ENCODE results near the gene ELMOD3.
"Not testable (repeated sequence)": the region's sequence is repeated elsewhere in the genome, so short reads cannot be mapped to it uniquely, and the experiment has no call there.

The ELMOD3 gene

DNA sequence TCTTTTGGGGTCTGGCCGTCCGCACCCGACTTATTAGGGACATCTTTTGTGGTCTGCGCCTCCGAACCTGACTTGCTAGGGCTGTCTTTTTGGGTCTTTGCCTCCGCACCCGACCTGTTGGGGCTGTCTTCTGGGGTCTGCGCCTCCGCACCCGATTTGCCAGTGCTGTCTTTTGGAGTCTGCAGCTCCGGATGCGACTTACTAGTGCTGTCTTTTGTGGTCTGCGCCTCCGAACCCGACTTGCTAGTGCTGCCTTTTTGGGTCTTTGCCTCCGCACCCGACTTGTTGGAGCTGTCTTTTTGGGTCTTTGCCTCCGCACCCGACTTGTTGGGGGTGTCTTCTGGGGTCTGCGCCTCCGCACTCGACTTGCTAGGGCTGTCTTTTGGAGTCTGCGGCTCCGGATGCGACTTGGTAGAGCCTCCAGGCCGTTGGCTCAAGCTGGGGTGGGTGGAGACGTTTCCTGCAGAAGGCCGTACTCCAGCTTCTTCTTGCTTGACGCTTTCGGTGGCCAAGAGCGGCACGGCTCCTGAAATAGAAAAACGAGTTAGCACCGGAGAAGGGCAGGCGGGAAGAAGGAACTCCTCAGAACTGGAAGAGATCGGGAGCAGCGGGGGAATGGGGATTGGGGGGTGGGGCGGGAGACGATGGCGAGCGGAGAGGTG lies 27.3 kb upstream of the ELMOD3 start:
- peak overlapping the region; percentile 54 to 75 for H3K4ac ChIP-seq (ENCODE audit: low read depth in 1 of 2, low read length in 2 of 2)
- H3K36me3 ChIP-seq (ENCODE audit: control insufficient read depth in 1 of 2, insufficient read depth in 2 of 2, low read depth in 1 of 2, low read length in 2 of 2), result peaks cover 30 to 44% of the 10 kb centered on the region in 2 experiments
- H3K9ac ChIP-seq (ENCODE audit: low read length), result peak overlapping the region; percentile 94
- peak overlapping the region; percentile 75 to 82 for H3K4me3 ChIP-seq (ENCODE audit: insufficient read depth in 1 of 2, low read depth in 1 of 2, low read length in 2 of 2)
- peak overlapping the region; percentile 27 for H2BK120ac ChIP-seq (ENCODE audit: low read depth, low read length)
- DNase-seq, result peak; percentile 59
- no peak overlapping the region for H3K23ac ChIP-seq (ENCODE audit: low read length in 2 of 2)
- H4K91ac ChIP-seq (ENCODE audit: low read length), result peak overlapping the region; percentile 77
- peak overlapping the region; percentile 62 for H2BK15ac ChIP-seq (ENCODE audit: low read depth, poor library complexity, severe bottlenecking)
- peak overlapping the region; percentile 52 for H4K8ac ChIP-seq (ENCODE audit: low read length)
- peak overlapping the region; percentile 63 for H2AK5ac ChIP-seq (ENCODE audit: low read length, severe bottlenecking)
- peak overlapping the region; percentile 69 for H3K27ac ChIP-seq (ENCODE audit: low read length, poor library complexity, severe bottlenecking)
- H3K14ac ChIP-seq (ENCODE audit: low read length in 2 of 2), result peak overlapping the region in 1 of 2 experiments; percentile 38
- no peak overlapping the region for H2AFZ ChIP-seq (ENCODE audit: low read depth, low read length)
- H3K27me3 ChIP-seq (ENCODE audit: control insufficient read depth in 1 of 2, insufficient read depth in 1 of 2, low read length in 2 of 2), result no peaks in the 10 kb centered on the region
- H3K79me1 ChIP-seq (replicated peaks; ENCODE audit: low read length, poor library complexity, severe bottlenecking), result peaks cover 11% of the 10 kb centered on the region
- H3K9me3 ChIP-seq (ENCODE audit: control insufficient read depth, low read length), result no peaks in the 10 kb centered on the region
- peak overlapping the region in 1 of 2 experiments; percentile 13 for H2BK12ac ChIP-seq (ENCODE audit: low read length in 2 of 2)
- peaks cover 19% of the 10 kb centered on the region for H3K4me1 ChIP-seq (ENCODE audit: control insufficient read depth, insufficient read depth, low read depth, low read length)
- no peak overlapping the region for H2BK5ac ChIP-seq (ENCODE audit: low read depth, low read length, poor library complexity, severe bottlenecking)
- H3K18ac ChIP-seq (ENCODE audit: low read depth in 1 of 2, low read length in 2 of 2), result peak overlapping the region; percentile 65 to 75
- WGBS, result 9% methylated on average over 41 of the region's 41 CpGs
- peak overlapping the region; percentile 95 for H3K4me2 ChIP-seq (ENCODE audit: low read length, poor library complexity, severe bottlenecking)

DNA sequence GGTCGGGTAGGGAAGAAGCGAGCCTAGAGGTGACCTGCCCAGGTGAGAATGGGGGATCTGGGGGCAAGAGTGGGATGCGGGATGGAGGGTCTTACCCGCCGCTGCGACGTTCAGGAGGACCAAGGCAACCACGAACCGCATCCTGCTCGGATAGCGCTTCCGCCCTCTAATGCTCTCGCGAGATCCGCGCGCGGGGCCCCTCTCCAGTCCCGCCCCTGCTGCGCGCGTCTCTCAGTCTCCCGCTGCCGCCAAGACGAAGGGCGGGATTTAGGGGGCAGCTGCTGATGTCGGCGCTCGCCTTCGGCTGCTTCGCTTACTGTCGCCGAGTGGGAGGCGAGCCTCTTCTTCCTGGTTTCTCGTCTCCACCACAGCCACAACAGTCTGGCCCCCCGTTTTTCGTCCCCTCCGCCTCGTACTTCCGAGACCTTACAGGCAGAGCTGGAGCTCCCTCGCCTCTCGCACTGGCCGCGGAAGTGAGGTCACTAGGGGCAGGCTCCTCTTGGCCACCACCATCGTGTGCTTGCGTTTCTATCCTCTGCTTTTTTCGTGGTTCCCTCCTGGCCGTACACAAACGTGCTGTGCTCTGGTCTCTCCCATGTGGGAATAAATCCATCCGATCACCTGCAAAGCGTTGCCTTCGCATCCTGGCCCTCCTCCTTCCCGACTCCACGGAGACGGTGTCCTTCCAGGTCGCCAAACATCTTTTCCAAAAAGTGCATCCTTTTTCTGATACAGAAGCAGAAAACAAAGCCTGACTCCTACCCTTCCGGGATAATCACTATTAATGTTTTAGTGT lies 26.5 kb upstream of the ELMOD3 start, which contains the start of gene TGOLN2:
Gene TGOLN2 (minus strand): TSS at position 168 of the 796 bp plus-strand sequence. CDS start 27 bp downstream, at position 141.
- peak within 1 kb of the TSS; percentile 42 for H2BK120ac ChIP-seq (ENCODE audit: low read depth, low read length)
- peak within 1 kb of the TSS; percentile 40 for H2BK5ac ChIP-seq (ENCODE audit: low read depth, low read length, poor library complexity, severe bottlenecking)
- H3K36me3 ChIP-seq (ENCODE audit: control insufficient read depth in 1 of 2, insufficient read depth in 2 of 2, low read depth in 1 of 2, low read length in 2 of 2), result peaks cover 26 to 37% of the 10 kb centered on the region in 2 experiments
- H3K4me3 ChIP-seq (ENCODE audit: insufficient read depth in 1 of 2, low read depth in 1 of 2, low read length in 2 of 2), result peak within 1 kb of the TSS; percentile 75 to 82
- H4K91ac ChIP-seq (ENCODE audit: low read length), result peak within 1 kb of the TSS; percentile 77
- H2BK12ac ChIP-seq (ENCODE audit: low read length in 2 of 2), result peak within 1 kb of the TSS in 1 of 2 experiments; percentile 13
- H2AK5ac ChIP-seq (ENCODE audit: low read length, severe bottlenecking), result peak within 1 kb of the TSS; percentile 63
- WGBS, result under 1% methylated on average over 56 of the region's 57 CpGs
- H3K4me2 ChIP-seq (ENCODE audit: low read length, poor library complexity, severe bottlenecking), result peak within 1 kb of the TSS; percentile 95
- H4K8ac ChIP-seq (ENCODE audit: low read length), result peak within 1 kb of the TSS; percentile 55
- peak within 1 kb of the TSS; percentile 62 for H2BK15ac ChIP-seq (ENCODE audit: low read depth, poor library complexity, severe bottlenecking)
- H3K79me1 ChIP-seq (replicated peaks; ENCODE audit: low read length, poor library complexity, severe bottlenecking), result peaks cover 6% of the 10 kb centered on the region
- peaks cover 19% of the 10 kb centered on the region for H3K4me1 ChIP-seq (ENCODE audit: control insufficient read depth, insufficient read depth, low read depth, low read length)
- H3K14ac ChIP-seq (ENCODE audit: low read length in 2 of 2), result peak within 1 kb of the TSS in 1 of 2 experiments; percentile 46
- peak within 1 kb of the TSS in 1 of 2 experiments; percentile 5 for H3K23ac ChIP-seq (ENCODE audit: low read length in 2 of 2)
- peak; percentile 93 for DNase-seq
- peak within 1 kb of the TSS; percentile 94 for H3K9ac ChIP-seq (ENCODE audit: low read length)
- H3K18ac ChIP-seq (ENCODE audit: low read depth in 1 of 2, low read length in 2 of 2), result peak within 1 kb of the TSS; percentile 92 to 93
- peak within 1 kb of the TSS; percentile 75 to 81 for H3K4ac ChIP-seq (ENCODE audit: low read depth in 1 of 2, low read length in 2 of 2)
- no peaks in the 10 kb centered on the region for H3K9me3 ChIP-seq (ENCODE audit: control insufficient read depth, low read length)
- peak within 1 kb of the TSS; percentile 77 for H3K27ac ChIP-seq (ENCODE audit: low read length, poor library complexity, severe bottlenecking)
- H2AFZ ChIP-seq (ENCODE audit: low read depth, low read length), result peak within 1 kb of the TSS; percentile 58
- H3K27me3 ChIP-seq (ENCODE audit: control insufficient read depth in 1 of 2, insufficient read depth in 1 of 2, low read length in 2 of 2), result no peaks in the 10 kb centered on the region

DNA sequence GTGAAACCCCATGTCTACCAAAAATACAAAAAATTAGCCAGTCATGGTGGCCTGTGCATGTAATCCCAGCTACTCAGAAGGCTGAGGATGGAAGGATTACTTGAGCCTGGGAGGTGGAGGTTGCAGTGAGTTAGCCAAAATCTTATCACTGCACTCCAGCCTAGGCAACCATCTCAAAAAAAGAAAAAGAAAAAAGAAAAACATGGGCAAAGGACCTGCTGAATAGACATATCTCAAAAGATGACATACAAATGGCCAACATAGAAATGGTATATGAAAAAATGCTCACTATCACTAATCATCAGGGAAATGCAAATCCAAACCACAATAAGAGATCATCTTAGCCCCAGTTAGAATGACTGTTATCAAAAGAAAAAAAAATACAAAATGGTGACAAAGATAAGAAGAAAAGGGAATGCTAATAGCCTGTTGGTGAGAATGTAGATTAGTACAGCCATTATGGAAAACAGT lies 25.4 kb upstream of the ELMOD3 start:
- H3K18ac ChIP-seq (ENCODE audit: low read depth in 1 of 2, low read length in 2 of 2), result no peak overlapping the region
- no peak overlapping the region for H3K4me3 ChIP-seq (ENCODE audit: insufficient read depth in 1 of 2, low read depth in 1 of 2, low read length in 2 of 2)
- H3K27ac ChIP-seq (ENCODE audit: low read length, poor library complexity, severe bottlenecking), result no peak overlapping the region
- no peaks in the 10 kb centered on the region for H3K27me3 ChIP-seq (ENCODE audit: control insufficient read depth in 1 of 2, insufficient read depth in 1 of 2, low read length in 2 of 2)
- no peak overlapping the region for H2BK12ac ChIP-seq (ENCODE audit: low read length in 2 of 2)
- H2BK15ac ChIP-seq (ENCODE audit: low read depth, poor library complexity, severe bottlenecking), result no peak overlapping the region
- H2BK5ac ChIP-seq (ENCODE audit: low read depth, low read length, poor library complexity, severe bottlenecking), result no peak overlapping the region
- no peak overlapping the region for H4K8ac ChIP-seq (ENCODE audit: low read length)
- H3K4me2 ChIP-seq (ENCODE audit: low read length, poor library complexity, severe bottlenecking), result no peak overlapping the region
- H3K9ac ChIP-seq (ENCODE audit: low read length), result peak overlapping the region; percentile 94
- H2AK5ac ChIP-seq (ENCODE audit: low read length, severe bottlenecking), result no peak overlapping the region
- H3K79me1 ChIP-seq (replicated peaks; ENCODE audit: low read length, poor library complexity, severe bottlenecking), result peaks cover 1% of the 10 kb centered on the region
- H4K91ac ChIP-seq (ENCODE audit: low read length), result no peak overlapping the region
- H3K4me1 ChIP-seq (ENCODE audit: control insufficient read depth, insufficient read depth, low read depth, low read length), result peaks cover 16% of the 10 kb centered on the region
- H3K36me3 ChIP-seq (ENCODE audit: control insufficient read depth in 1 of 2, insufficient read depth in 2 of 2, low read depth in 1 of 2, low read length in 2 of 2), result peaks cover 14 to 25% of the 10 kb centered on the region in 2 experiments
- no peak overlapping the region for H3K23ac ChIP-seq (ENCODE audit: low read length in 2 of 2)
- no peaks in the 10 kb centered on the region for H3K9me3 ChIP-seq (ENCODE audit: control insufficient read depth, low read length)
- H3K14ac ChIP-seq (ENCODE audit: low read length in 2 of 2), result no peak overlapping the region
- H2AFZ ChIP-seq (ENCODE audit: low read depth, low read length), result no peak overlapping the region
- DNase-seq, result no peak
- H2BK120ac ChIP-seq (ENCODE audit: low read depth, low read length), result no peak overlapping the region
- no peak overlapping the region for H3K4ac ChIP-seq (ENCODE audit: low read depth in 1 of 2, low read length in 2 of 2)

DNA sequence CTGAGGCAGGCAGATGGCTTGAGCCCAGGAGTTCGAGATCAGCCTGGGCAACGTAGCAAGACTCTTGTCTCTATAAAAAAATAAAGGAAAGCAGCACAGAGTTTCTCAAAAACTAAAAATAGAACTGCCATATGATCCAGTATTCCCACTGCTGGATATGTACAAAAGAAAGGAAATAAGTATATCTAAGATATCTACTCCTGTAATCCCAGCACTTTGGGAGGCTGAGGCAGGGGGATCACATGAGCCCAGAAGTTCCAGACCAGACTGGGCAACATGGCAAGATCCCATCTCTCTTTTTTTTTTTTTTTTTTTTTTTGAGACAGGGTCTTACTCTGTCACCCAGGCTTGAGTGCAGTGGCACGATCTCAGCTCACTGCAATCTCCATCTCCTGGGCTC lies 24.9 kb upstream of the ELMOD3 start:
- not testable (repeated sequence) for H4K8ac ChIP-seq (ENCODE audit: low read length); H3K4ac ChIP-seq (ENCODE audit: low read depth in 1 of 2, low read length in 2 of 2); H3K18ac ChIP-seq (ENCODE audit: low read depth in 1 of 2, low read length in 2 of 2); H2BK12ac ChIP-seq (ENCODE audit: low read length in 2 of 2); H2BK120ac ChIP-seq (ENCODE audit: low read depth, low read length); H3K9me3 ChIP-seq (ENCODE audit: control insufficient read depth, low read length); H3K23ac ChIP-seq (ENCODE audit: low read length in 2 of 2); H3K27me3 ChIP-seq (ENCODE audit: control insufficient read depth in 1 of 2, insufficient read depth in 1 of 2, low read length in 2 of 2); H3K79me1 ChIP-seq (replicated peaks; ENCODE audit: low read length, poor library complexity, severe bottlenecking); H3K14ac ChIP-seq (ENCODE audit: low read length in 2 of 2); H3K9ac ChIP-seq (ENCODE audit: low read length); H2AK5ac ChIP-seq (ENCODE audit: low read length, severe bottlenecking); H3K4me3 ChIP-seq (ENCODE audit: insufficient read depth in 1 of 2, low read depth in 1 of 2, low read length in 2 of 2); H3K27ac ChIP-seq (ENCODE audit: low read length, poor library complexity, severe bottlenecking); H2BK15ac ChIP-seq (ENCODE audit: low read depth, poor library complexity, severe bottlenecking); H4K91ac ChIP-seq (ENCODE audit: low read length); DNase-seq; H3K4me2 ChIP-seq (ENCODE audit: low read length, poor library complexity, severe bottlenecking); H2AFZ ChIP-seq (ENCODE audit: low read depth, low read length); H2BK5ac ChIP-seq (ENCODE audit: low read depth, low read length, poor library complexity, severe bottlenecking)
- Histone ChIP-seq H3K36me3 (ENCODE audit: control insufficient read depth in 1 of 2, insufficient read depth in 2 of 2, low read depth in 1 of 2, low read length in 2 of 2) (peaks cover 11 to 20% of the 10 kb centered on the region in 2 experiments), H3K4me1 (ENCODE audit: control insufficient read depth, insufficient read depth, low read depth, low read length) (peaks cover 15% of the 10 kb centered on the region)
- 75% methylated on average over 1 of the region's 3 CpGs for WGBS
